ENCODE results near the gene EFEMP2.

The EFEMP2 gene

DNA sequence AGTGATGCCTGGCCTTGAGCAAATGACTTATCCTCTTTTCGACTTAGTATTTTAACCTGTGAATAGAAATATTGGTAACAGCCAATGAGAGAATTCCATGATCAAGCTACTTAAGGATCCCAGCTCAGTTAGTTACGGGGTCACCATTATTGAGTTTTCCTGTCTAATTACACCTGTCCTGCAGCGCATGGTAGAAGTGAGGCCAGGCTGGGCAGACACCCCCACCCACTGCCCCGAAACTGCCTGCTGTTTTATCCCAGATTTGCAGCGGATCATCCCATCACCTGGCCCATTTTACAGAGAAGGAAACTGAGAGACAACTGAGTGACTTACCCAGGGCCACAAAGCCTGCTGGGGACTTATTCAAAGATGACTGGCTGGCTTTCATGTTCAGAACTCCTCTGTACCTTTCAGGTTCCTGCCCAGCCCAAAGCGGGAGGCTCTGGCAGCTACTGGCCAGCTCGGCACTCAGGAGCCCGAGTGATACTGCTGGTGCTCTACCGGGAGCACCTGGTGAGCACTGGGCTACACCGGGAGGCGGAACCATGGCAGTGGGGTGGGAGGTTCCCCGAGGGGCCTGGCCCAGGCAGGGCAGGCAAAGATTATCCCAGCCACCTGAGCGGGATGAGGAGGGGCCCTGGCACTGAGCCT lies 10.9 kb downstream of the EFEMP2 start:
- no peak for FAIRE-seq
- TF ChIP-seq POLR2A (IDR thresholded peaks at IDR 0.05; ENCODE audit: low read depth, low read length) = no peak
- DNase-seq (ENCODE audit: insufficient read length, low spot score) = no peak

DNA sequence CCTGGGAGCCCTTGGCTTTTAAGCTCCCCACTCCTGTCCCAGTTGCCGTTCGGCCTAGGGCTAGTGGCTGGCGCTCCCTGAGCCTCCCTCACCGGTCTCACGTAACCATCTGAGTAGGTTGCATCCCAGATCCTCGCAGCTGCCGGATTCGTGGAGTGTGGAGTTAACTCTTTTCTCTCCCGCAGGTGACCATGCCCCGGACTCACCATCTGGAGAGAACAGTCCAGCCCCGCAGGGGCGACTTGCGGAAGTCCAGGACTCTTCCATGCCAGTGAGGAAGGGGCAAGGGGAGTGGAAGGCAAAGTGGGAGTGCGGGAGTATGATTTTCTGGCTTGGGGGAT lies 11.5 kb downstream of the EFEMP2 start:
- no peak for TF ChIP-seq POLR2A (IDR thresholded peaks at IDR 0.05; ENCODE audit: low read depth, low read length)
- no peak for FAIRE-seq
- no peak for DNase-seq (ENCODE audit: insufficient read length, low spot score)

DNA sequence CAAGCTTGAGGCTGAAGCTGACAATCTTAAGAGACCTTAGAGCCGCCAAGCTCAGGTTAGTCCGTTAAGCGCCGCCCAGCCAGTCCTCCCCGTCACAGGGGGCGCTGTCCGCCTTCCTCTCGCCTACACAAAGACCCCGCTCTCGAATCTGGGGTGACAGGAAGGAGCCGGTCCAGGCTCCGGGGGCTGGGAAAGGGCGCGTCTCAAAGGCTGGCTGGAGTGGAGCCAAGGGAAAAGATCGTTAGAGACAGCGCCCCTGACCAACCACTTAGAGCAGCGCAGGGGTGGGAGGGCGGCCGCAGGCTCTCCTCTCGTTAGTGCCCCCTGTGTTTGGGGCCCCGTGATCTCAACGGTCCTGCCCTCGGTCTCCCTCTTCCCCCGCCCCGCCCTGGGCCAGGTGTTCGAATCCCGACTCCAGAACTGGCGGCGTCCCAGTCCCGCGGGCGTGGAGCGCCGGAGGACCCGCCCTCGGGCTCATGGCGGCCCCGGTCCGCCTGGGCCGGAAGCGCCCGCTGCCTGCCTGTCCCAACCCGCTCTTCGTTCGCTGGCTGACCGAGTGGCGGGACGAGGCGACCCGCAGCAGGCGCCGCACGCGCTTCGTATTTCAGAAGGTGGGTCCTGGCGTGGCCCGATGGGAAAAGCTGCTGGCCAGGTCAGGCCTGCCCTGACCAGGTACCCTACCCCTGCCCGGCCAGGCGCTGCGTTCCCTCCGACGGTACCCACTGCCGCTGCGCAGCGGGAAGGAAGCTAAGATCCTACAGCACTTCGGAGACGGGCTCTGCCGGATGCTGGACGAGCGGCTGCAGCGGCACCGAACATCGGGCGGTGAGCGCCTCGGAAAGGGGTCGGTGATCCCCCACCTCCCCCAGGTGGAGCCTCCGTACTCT lies 12.1 kb downstream of the EFEMP2 start, which contains the start of gene MUS81:
Gene MUS81, plus strand, starts transcription at position 156 of the 887 bp plus-strand sequence. Its CDS starts 321 bp downstream, at position 477.
- FAIRE-seq (no peak), DNase-seq (ENCODE audit: insufficient read length, low spot score) (peak; percentile 89)
- TF ChIP-seq POLR2A (IDR thresholded peaks at IDR 0.05; ENCODE audit: low read depth, low read length) = peak; percentile 77

GRCh38 chr11:65859812-65860277 lies 12.8 kb downstream of the EFEMP2 start:
- DNase-seq (ENCODE audit: insufficient read length, low spot score) = no peak
- TF ChIP-seq POLR2A (IDR thresholded peaks at IDR 0.05; ENCODE audit: low read depth, low read length) = no peak
- no peak for FAIRE-seq

- peak; percentile 94 for DNase-seq (ENCODE audit: insufficient read length, low spot score)
- TF ChIP-seq POLR2A (IDR thresholded peaks at IDR 0.05; ENCODE audit: low read depth, low read length) = peak; percentile 54
- no peak for FAIRE-seq
Observed at GRCh38 chr11:65859095-65859811, 13.3 kb downstream of the EFEMP2 start.

GRCh38 chr11:65858681-65859087 lies 13.9 kb downstream of the EFEMP2 start:
- FAIRE-seq = no peak
- no peak for TF ChIP-seq POLR2A (IDR thresholded peaks at IDR 0.05; ENCODE audit: low read depth, low read length)
- no peak for DNase-seq (ENCODE audit: insufficient read length, low spot score)

DNA sequence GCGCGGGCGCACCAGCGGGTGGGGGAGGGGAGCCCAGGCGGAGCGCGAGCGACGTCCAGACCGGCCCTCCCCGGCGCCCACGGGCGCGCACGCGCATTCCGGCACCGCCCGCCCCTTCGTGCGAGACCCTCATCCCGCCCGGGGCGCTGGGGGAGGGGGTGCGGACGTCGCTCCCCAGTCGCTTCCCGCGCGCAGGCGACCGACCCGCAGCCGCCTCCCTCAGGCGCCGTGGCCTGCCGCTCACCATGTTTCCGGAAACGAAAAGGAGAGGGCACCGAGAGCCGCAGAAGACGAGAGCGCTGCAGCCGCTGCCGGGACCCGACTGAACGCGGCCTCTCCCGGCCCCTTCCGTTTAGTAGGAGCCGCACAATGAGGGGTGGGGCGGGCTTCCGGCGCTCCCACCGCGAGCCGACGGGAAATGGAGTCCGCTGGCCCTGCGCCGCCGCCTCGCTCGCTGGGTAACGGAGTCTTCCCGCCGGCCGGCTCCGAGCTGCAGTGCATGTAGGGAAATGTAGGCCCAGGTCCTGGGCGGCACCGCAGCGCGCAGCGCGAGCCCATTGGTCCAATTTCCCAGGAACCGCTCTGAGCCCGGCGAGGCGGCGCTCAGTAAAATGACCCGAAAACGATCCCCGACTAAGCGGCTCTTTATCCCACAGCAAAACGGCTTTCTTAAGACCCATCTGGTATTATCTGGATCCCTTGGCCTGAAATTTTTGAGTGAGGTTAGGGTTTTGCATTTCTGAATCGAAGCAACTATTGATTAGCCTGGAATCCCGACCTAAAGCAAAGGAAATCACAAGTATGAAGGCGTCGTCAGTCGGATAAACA lies 14.5 kb downstream of the EFEMP2 start, which contains the start of gene CFL1:
Gene CFL1, minus strand, starts transcription at position 328 of the 828 bp plus-strand sequence. Its CDS starts 81 bp downstream, at position 247.
- FAIRE-seq = no peak
- peak; percentile 99 for TF ChIP-seq POLR2A (IDR thresholded peaks at IDR 0.05; ENCODE audit: low read depth, low read length)
- DNase-seq (ENCODE audit: insufficient read length, low spot score) = peak; percentile 86

DNA sequence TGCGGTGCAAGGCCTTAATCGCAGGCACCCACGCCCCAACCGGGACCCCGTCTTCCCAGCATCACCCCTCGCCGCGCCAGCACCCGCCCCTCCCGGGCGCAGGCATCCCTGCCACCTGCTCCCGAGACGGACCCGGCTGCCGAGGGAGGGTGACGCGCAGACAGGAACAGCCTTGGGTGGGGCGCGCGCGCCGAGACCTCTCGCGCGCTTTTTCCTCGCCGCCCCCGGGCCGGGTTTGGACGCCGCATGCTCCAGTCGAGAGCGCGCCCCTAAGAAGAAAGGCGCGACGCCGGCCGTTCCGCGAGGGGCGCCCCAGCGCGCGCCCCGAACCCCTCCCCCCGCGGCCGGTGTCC lies 15.1 kb downstream of the EFEMP2 start:
- FAIRE-seq = no peak
- DNase-seq (ENCODE audit: insufficient read length, low spot score) = no peak
- TF ChIP-seq POLR2A (IDR thresholded peaks at IDR 0.05; ENCODE audit: low read depth, low read length) = no peak

- TF ChIP-seq POLR2A (IDR thresholded peaks at IDR 0.05; ENCODE audit: low read depth, low read length) = peak; percentile 60
- FAIRE-seq (no peak), DNase-seq (ENCODE audit: insufficient read length, low spot score) (peak; percentile 44)
Observed at GRCh38 chr11:65856689-65857499, 15.7 kb downstream of the EFEMP2 start.

DNA sequence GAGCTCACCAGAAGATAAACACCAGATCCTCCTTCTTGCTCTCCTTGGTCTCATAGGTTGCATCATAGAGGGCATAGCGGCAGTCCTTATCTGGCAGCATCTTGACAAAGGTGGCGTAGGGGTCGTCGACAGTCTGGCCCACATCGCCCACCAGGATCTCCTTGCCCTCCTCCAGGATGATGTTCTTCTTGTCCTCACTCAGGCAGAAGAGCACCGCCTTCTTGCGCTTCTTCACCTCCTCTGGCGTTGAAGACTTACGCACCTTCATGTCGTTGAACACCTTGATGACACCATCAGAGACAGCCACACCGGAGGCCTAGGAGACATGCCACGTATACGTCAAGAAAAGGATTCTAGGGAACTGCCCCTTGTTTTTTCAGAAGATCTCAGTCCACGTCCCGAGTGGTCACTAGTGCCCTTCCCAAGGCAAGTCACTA lies 16.7 kb downstream of the EFEMP2 start:
- FAIRE-seq (no peak), DNase-seq (ENCODE audit: insufficient read length, low spot score) (no peak)
- TF ChIP-seq POLR2A (IDR thresholded peaks at IDR 0.05; ENCODE audit: low read depth, low read length) = no peak

- FAIRE-seq (no peak), DNase-seq (ENCODE audit: insufficient read length, low spot score) (no peak)
- no peak for TF ChIP-seq POLR2A (IDR thresholded peaks at IDR 0.05; ENCODE audit: low read depth, low read length)
Observed at GRCh38 chr11:65854852-65855837, 17.5 kb downstream of the EFEMP2 start.

Measured in H54 (cell line).